ENCODE data around the gene BCL3. TPM values are rescaled to one million over a fixed set of nuclear protein-coding genes. Genes with fewer than 3 reads are reported as not detected.

The BCL3 gene
- total and polyA plus RNA-seq, 7 experiments from 2014 or later, result 3.3 to 107 (median 15.0) TPM

DNA sequence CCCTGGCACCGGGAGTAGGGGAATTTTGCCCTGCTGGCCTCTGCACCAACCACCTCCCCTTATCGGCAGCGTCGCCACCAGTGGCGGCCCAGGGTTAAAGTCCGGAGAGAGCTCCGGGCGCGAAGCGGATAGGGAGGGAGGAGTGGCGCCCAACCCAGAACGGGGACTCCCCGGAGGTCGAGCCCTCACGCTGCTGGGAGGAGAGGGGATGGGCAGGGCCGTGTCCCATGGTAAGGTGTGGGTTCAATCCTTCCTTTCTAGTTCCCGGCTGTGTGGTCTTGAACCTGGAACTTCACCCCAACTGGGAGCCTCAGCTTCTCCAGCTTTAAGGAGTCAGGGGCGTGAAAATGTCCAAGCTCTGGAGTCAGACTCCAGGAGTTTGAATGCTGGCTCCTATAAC lies 23.3 kb upstream of the BCL3 start:
- H3K9me3 Mint-ChIP-seq, result no peaks in the 10 kb centered on the region
- Histone ChIP-seq H3K9me3 (ENCODE audit: control insufficient read depth in 2 of 3, low read length in 3 of 3) (no peaks in the 10 kb centered on the region), H3K27ac (ENCODE audit: low read depth, low read length) (no peak overlapping the region), H3K4me1 (ENCODE audit: control insufficient read depth in 2 of 2, insufficient read depth in 2 of 2, low read length in 2 of 2) (peaks cover 0 to 10% of the 10 kb centered on the region in 2 donors), H3K27me3 (ENCODE audit: control insufficient read depth in 2 of 2, insufficient read depth in 2 of 2, low read length in 2 of 2) (no peaks in the 10 kb centered on the region), H3K4me3 (ENCODE audit: low read length) (no peak overlapping the region), H3K36me3 (ENCODE audit: control insufficient read depth in 2 of 3, insufficient read depth in 3 of 3, low read length in 3 of 3) (no peaks in the 10 kb centered on the region)
- DNase-seq (no peak), ATAC-seq (no peak)
- POLR2A ChIA-PET, result interaction anchor here (0.6 to 2.7 kb wide), 3 partner anchors 12 to 45 kb away, joined by 3 to 23 read pairs (median 4); no protein-coding TSS in a partner anchor
- no peaks in the 10 kb centered on the region for H3K36me3 Mint-ChIP-seq
- peaks cover 0 to 4% (median 0%) of the 10 kb centered on the region in 5 donors for H3K27me3 Mint-ChIP-seq
- H3K27ac Mint-ChIP-seq, result peak overlapping the region in 1 of 9 donors; percentile 43
- H3K4me1 Mint-ChIP-seq, result peaks cover 8 to 63% (median 24%) of the 10 kb centered on the region in 7 donors
- CTCF ChIA-PET, result interaction anchor here (0.8 to 13.1 kb wide), 8 partner anchors 30 to 71 kb away, joined by 3 to 295 read pairs (median 8); no protein-coding TSS in a partner anchor
- peak overlapping the region in 1 of 10 donors; percentile 33 for H3K4me3 Mint-ChIP-seq
- intact Hi-C loops (cut with micrococcal nuclease), result no loop called here

DNA sequence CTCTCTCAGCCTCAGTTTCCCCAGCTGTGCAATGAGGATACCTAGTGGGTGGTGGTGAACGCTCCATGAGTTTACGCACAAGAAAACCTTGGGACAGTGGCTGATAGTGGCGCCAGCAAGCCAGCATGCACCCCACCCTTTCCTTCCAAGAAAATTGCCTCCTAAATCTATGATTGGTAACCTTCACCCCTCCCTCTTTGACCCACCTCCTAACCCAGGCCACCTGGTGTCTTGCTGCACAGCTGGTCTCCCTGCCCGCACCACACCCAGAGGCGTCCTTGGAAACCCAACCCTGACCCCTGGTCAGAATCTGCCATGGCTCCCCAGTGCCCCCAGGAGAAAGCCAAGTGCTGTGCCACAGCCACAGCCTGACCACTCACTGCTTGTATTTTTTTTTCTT lies 22.8 kb upstream of the BCL3 start:
- Mint-ChIP-seq H3K36me3 (no peaks in the 10 kb centered on the region), H3K9me3 (no peaks in the 10 kb centered on the region), H3K4me3 (peak overlapping the region in 1 of 10 donors; percentile 33), H3K4me1 (peaks cover 8 to 61% (median 24%) of the 10 kb centered on the region in 7 donors), H3K27ac (peak overlapping the region in 4 of 9 donors; percentile 20 to 43 (median 29)), H3K27me3 (peaks cover 0 to 4% (median 0%) of the 10 kb centered on the region in 5 donors)
- Histone ChIP-seq H3K36me3 (ENCODE audit: control insufficient read depth in 2 of 3, insufficient read depth in 3 of 3, low read length in 3 of 3) (no peaks in the 10 kb centered on the region), H3K9me3 (ENCODE audit: control insufficient read depth in 2 of 3, low read length in 3 of 3) (no peaks in the 10 kb centered on the region), H3K4me1 (ENCODE audit: control insufficient read depth in 2 of 2, insufficient read depth in 2 of 2, low read length in 2 of 2) (peaks cover 0 to 10% of the 10 kb centered on the region in 2 donors), H3K27ac (ENCODE audit: low read depth, low read length) (no peak overlapping the region), H3K4me3 (ENCODE audit: low read length) (no peak overlapping the region), H3K27me3 (ENCODE audit: control insufficient read depth in 2 of 2, insufficient read depth in 2 of 2, low read length in 2 of 2) (no peaks in the 10 kb centered on the region)
- DNase-seq, result no peak
- ChIA-PET POLR2A (interaction anchor here (1.1 to 2.7 kb wide), 2 partner anchors 27 to 45 kb away, joined by 4 to 23 read pairs; no protein-coding TSS in a partner anchor), CTCF (interaction anchor here (0.7 to 13.1 kb wide), 7 partner anchors 8 to 71 kb away, joined by 3 to 295 read pairs (median 3); no protein-coding TSS in a partner anchor)
- intact Hi-C loops (cut with micrococcal nuclease), result no loop called here
- ATAC-seq, result no peak

DNA sequence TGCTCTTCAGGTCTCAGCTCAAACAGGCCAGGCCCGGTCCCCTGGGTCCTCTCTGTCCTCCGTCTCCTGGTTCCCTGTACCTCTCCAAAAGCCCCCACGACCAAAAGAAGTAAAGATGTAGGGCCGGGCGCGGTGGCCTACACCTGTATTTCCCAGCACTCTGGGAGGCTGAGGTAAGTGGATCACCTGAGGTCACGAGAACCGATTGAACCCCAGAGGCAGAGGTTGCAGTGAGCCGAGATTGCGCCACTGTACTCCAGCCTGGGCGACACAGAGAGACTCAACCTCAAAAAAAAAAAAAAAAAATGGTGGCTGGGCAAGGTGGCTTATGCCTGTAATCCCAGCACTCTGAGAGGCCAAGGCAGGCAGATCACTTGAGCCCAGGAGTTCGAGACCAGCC lies 22.0 kb upstream of the BCL3 start:
- Mint-ChIP-seq H3K27ac (peak overlapping the region in 2 of 9 donors; percentile 12 to 17), H3K4me1 (peaks cover 8 to 58% (median 24%) of the 10 kb centered on the region in 7 donors), H3K27me3 (peaks cover 0 to 4% (median 0%) of the 10 kb centered on the region in 5 donors), H3K36me3 (no peaks in the 10 kb centered on the region), H3K9me3 (no peaks in the 10 kb centered on the region), H3K4me3 (no peak overlapping the region)
- no peak overlapping the region for H3K27ac ChIP-seq (ENCODE audit: low read depth, low read length)
- POLR2A ChIA-PET, result no interaction called here
- no peaks in the 10 kb centered on the region for H3K27me3 ChIP-seq (ENCODE audit: control insufficient read depth in 2 of 2, insufficient read depth in 2 of 2, low read length in 2 of 2)
- H3K36me3 ChIP-seq (ENCODE audit: control insufficient read depth in 2 of 3, insufficient read depth in 3 of 3, low read length in 3 of 3), result no peaks in the 10 kb centered on the region
- no peak for ATAC-seq
- CTCF ChIA-PET, result interaction anchor here (0.6 to 13.1 kb wide), 5 partner anchors 12 to 72 kb away, joined by 3 to 295 read pairs (median 5); no protein-coding TSS in a partner anchor
- peaks cover 0 to 10% of the 10 kb centered on the region in 2 donors for H3K4me1 ChIP-seq (ENCODE audit: control insufficient read depth in 2 of 2, insufficient read depth in 2 of 2, low read length in 2 of 2)
- intact Hi-C loops (cut with micrococcal nuclease), result no loop called here
- no peak overlapping the region for H3K4me3 ChIP-seq (ENCODE audit: low read length)
- DNase-seq, result no peak
- no peaks in the 10 kb centered on the region for H3K9me3 ChIP-seq (ENCODE audit: control insufficient read depth in 2 of 3, low read length in 3 of 3)

- peak overlapping the region in 2 of 10 donors; percentile 8 to 51 for H3K4me3 Mint-ChIP-seq
- no peaks in the 10 kb centered on the region for H3K9me3 Mint-ChIP-seq
- no peak overlapping the region for H3K4me3 ChIP-seq (ENCODE audit: low read length)
- peak overlapping the region in 5 of 9 donors; percentile 16 to 82 (median 50) for H3K27ac Mint-ChIP-seq
- no peak for DNase-seq
- intact Hi-C loops (cut with micrococcal nuclease), result no loop called here
- peaks cover 0 to 4% (median 0%) of the 10 kb centered on the region in 5 donors for H3K27me3 Mint-ChIP-seq
- ChIA-PET POLR2A (interaction anchor here (1.1 kb wide), 1 partner anchor 39 kb away, joined by 4 read pairs; no protein-coding TSS in a partner anchor), CTCF (interaction anchor here (13.1 kb wide), 1 partner anchor 43 kb away, joined by 295 read pairs; no protein-coding TSS in a partner anchor)
- H3K4me1 Mint-ChIP-seq, result peaks cover 8 to 42% (median 24%) of the 10 kb centered on the region in 7 donors
- peaks cover 0 to 10% of the 10 kb centered on the region in 2 donors for H3K4me1 ChIP-seq (ENCODE audit: control insufficient read depth in 2 of 2, insufficient read depth in 2 of 2, low read length in 2 of 2)
- no peak for ATAC-seq
- no peaks in the 10 kb centered on the region for H3K9me3 ChIP-seq (ENCODE audit: control insufficient read depth in 2 of 3, low read length in 3 of 3)
- no peaks in the 10 kb centered on the region for H3K27me3 ChIP-seq (ENCODE audit: control insufficient read depth in 2 of 2, insufficient read depth in 2 of 2, low read length in 2 of 2)
- H3K27ac ChIP-seq (ENCODE audit: low read depth, low read length), result no peak overlapping the region
- H3K36me3 Mint-ChIP-seq, result no peaks in the 10 kb centered on the region
- H3K36me3 ChIP-seq (ENCODE audit: control insufficient read depth in 2 of 3, insufficient read depth in 3 of 3, low read length in 3 of 3), result no peaks in the 10 kb centered on the region
Measured at GRCh38 chr19:44728178-44728577, 20.3 kb upstream of the BCL3 start.

DNA sequence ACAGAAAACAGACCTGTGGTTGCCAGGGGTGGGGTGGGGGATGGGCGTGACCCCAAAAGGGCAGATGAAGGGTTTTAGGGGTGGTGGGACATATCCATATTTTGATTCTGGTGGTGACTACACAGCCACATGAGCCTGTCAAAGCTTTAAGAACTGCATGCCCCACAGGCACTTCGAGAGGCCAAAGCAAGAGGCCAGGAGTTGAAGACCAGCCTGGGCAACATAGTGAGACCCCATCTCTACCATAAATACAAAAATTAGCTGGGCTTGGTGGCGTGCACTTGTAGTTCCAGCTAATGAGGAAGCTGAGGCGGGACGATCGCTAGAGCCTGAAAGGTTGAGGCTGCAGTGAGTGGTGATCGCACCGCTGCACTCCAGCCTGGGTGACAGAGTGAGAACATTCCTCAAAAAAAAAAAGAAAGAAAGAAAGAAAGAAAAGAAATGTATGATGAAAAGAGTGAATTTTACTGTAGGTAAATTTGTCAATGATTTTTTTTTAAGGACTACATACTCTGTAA lies 18.9 kb upstream of the BCL3 start:
- no peak for DNase-seq
- Mint-ChIP-seq H3K27me3 (peaks cover 0 to 5% (median 0%) of the 10 kb centered on the region in 5 donors), H3K4me3 (no peak overlapping the region), H3K27ac (peak overlapping the region in 2 of 9 donors; percentile 15 to 46), H3K4me1 (peaks cover under 1 to 29% (median 12%) of the 10 kb centered on the region in 7 donors), H3K36me3 (no peaks in the 10 kb centered on the region), H3K9me3 (no peaks in the 10 kb centered on the region)
- H3K36me3 ChIP-seq (ENCODE audit: control insufficient read depth in 2 of 3, insufficient read depth in 3 of 3, low read length in 3 of 3), result no peaks in the 10 kb centered on the region
- intact Hi-C loops (cut with micrococcal nuclease), result no loop called here
- CTCF ChIA-PET, result interaction anchor here (1.2 to 13.1 kb wide), 2 partner anchors 42 to 55 kb away, joined by 5 to 295 read pairs; no protein-coding TSS in a partner anchor
- H3K9me3 ChIP-seq (ENCODE audit: control insufficient read depth in 2 of 3, low read length in 3 of 3), result no peaks in the 10 kb centered on the region
- H3K4me3 ChIP-seq (ENCODE audit: low read length), result no peak overlapping the region
- ATAC-seq, result no peak
- H3K4me1 ChIP-seq (ENCODE audit: control insufficient read depth in 2 of 2, insufficient read depth in 2 of 2, low read length in 2 of 2), result no peaks in the 10 kb centered on the region
- H3K27ac ChIP-seq (ENCODE audit: low read depth, low read length), result no peak overlapping the region
- no peaks in the 10 kb centered on the region for H3K27me3 ChIP-seq (ENCODE audit: control insufficient read depth in 2 of 2, insufficient read depth in 2 of 2, low read length in 2 of 2)
- POLR2A ChIA-PET, result no interaction called here

DNA sequence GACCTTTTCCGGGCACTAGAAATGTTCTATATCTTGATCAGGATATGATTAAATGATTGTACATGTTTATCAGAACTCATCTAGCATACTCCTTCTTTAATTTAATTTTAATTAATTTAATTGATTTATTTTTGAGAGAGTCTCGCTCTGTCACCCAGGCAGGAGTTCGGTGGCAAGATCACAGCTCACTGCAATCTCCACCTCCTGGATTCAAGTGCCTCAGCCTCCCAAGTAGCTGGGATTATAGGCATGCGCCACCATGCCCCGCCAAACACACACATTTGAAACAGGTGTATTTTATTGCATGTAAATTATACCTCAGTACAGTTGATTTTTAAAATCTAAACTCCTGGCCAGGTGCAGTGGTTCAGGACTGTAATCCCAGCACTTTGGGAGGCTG lies 17.4 kb upstream of the BCL3 start:
- ChIA-PET POLR2A (interaction anchor here (0.7 kb wide), 1 partner anchor 32 kb away, joined by 4 read pairs; no protein-coding TSS in a partner anchor), CTCF (interaction anchor here (1.3 to 1.8 kb wide), 2 partner anchors 13 to 39 kb away, joined by 3 to 7 read pairs; no protein-coding TSS in a partner anchor)
- H3K36me3 Mint-ChIP-seq, result no peaks in the 10 kb centered on the region
- no peaks in the 10 kb centered on the region for H3K36me3 ChIP-seq (ENCODE audit: control insufficient read depth in 2 of 3, insufficient read depth in 3 of 3, low read length in 3 of 3)
- intact Hi-C loops (cut with micrococcal nuclease), result no loop called here
- H3K27ac ChIP-seq (ENCODE audit: low read depth, low read length), result no peak overlapping the region
- H3K4me1 Mint-ChIP-seq, result peaks cover 0 to 22% (median 7%) of the 10 kb centered on the region in 7 donors
- H3K9me3 Mint-ChIP-seq, result no peaks in the 10 kb centered on the region
- DNase-seq (no peak), ATAC-seq (no peak)
- no peak overlapping the region for H3K4me3 Mint-ChIP-seq
- no peaks in the 10 kb centered on the region for H3K4me1 ChIP-seq (ENCODE audit: control insufficient read depth in 2 of 2, insufficient read depth in 2 of 2, low read length in 2 of 2)
- H3K4me3 ChIP-seq (ENCODE audit: low read length), result no peak overlapping the region
- H3K27ac Mint-ChIP-seq, result no peak overlapping the region
- H3K27me3 ChIP-seq (ENCODE audit: control insufficient read depth in 2 of 2, insufficient read depth in 2 of 2, low read length in 2 of 2), result no peaks in the 10 kb centered on the region
- peaks cover 0 to 10% (median 0%) of the 10 kb centered on the region in 5 donors for H3K27me3 Mint-ChIP-seq
- no peaks in the 10 kb centered on the region for H3K9me3 ChIP-seq (ENCODE audit: control insufficient read depth in 2 of 3, low read length in 3 of 3)

Data from naive thymus-derived CD4-positive, alpha-beta T cell (primary cell).